A549 (cell line): ENCODE measurements around the gene ATF1. TPM values are rescaled to one million over a fixed set of nuclear protein-coding genes. Genes with fewer than 3 reads are reported as not detected.

ENCODE experiments used
- ATAC-seq, 2 experiments: fragments of 200-7000 bp in 1 of 2; fragments of >200 bp in 1 of 2; cut with Nextera tagmentation in 1 of 2; cut with Tn5 transposase in 1 of 2; 3 replicates each; pipeline versions ENCODE4 v1.8.0 to v1.9.1; 2018 to 2020; ENCODE audit warnings: mild to moderate bottlenecking in 1 of 2, moderate library complexity in 1 of 2
- CTCF ChIA-PET: fragments of 300-600 bp; sonication (Branson Sonifier 250); formaldehyde crosslinking; extraction: SDS; loops from one replicate; lab custom pipeline; 2021; ENCODE audit warnings: antibody characterized with exemption, inconsistent platforms; lab: Yijun Ruan, JAX
- POLR2A ChIA-PET: fragments of 350-600 bp; formaldehyde crosslinking; extraction: SDS; loops from one replicate; lab custom pipeline; 2021; ENCODE audit warnings: antibody characterized with exemption, inconsistent platforms; lab: Yijun Ruan, JAX
- DNase-seq, 2 experiments: peaks; one replicate each; pipeline versions ENCODE4 v3.0.0 to v3.0.0-alpha.2; 2011 to 2016; ENCODE audit warnings: low read depth in 1 of 2, low spot score in 1 of 2
- FAIRE-seq: peaks from 2 replicates; lab custom pipeline; 2011; peaks lifted over from hg19 to GRCh38; lab: Jason Lieb, UNC
- H3K27ac ChIP-seq, 2 experiments: fragments of >200 bp; sonication (Bioruptor Twin); formaldehyde crosslinking; 3 replicates each; pipeline ENCODE4 v1.5.1; 2016 to 2017
- H3K4me1 ChIP-seq: fragments of >200 bp; sonication (Bioruptor Twin); formaldehyde crosslinking; 3 replicates; pipeline ENCODE4 v1.6.1; 2016
- H3K4me2 ChIP-seq: fragments of >200 bp; sonication (Bioruptor Twin); formaldehyde crosslinking; 3 replicates; pipeline ENCODE4 v1.6.1; 2016
- H3K4me3 ChIP-seq: fragments of >200 bp; sonication (Bioruptor Twin); formaldehyde crosslinking; 3 replicates; pipeline ENCODE4 v1.5.1; 2016
- H3K9me3 ChIP-seq: fragments of >200 bp; sonication (Bioruptor Twin); formaldehyde crosslinking; 3 replicates; pipeline ENCODE4 v1.6.1; 2016
- ATOH8 ChIP-seq: fragments of 250-450 bp; sonication (Bioruptor Pico); IDR thresholded peaks from 2 replicates; pipeline ENCODE4 v1.5.0; 2020; ENCODE audit warnings: low read depth, mild to moderate bottlenecking, moderate library complexity
- CEBPB ChIP-seq, 2 experiments: fragments of >200 bp in 1 of 2; sonication (Bioruptor Twin) in 1 of 2; formaldehyde crosslinking in 1 of 2; IDR thresholded peaks; 2 replicates each; pipeline ENCODE4 v1.6.1; 2012 to 2016
- CHD2 ChIP-seq: fragments of 150-350 bp; IDR thresholded peaks from 2 replicates; pipeline ENCODE4 v1.6.1; 2014; ENCODE audit warnings: low read length; ENCODE audit not compliant: partially characterized antibody
- CHD4 ChIP-seq: fragments of 200-600 bp; sonication (generic); IDR thresholded peaks from 2 replicates; pipeline ENCODE4 v1.6.1; 2016; ENCODE audit warnings: antibody characterized with exemption, mild to moderate bottlenecking, borderline replicate concordance
- CTCF ChIP-seq: fragments of >200 bp; sonication (Bioruptor Twin); formaldehyde crosslinking; IDR thresholded peaks from 3 replicates; pipeline ENCODE4 v1.5.1; 2016
- ESRRA ChIP-seq: fragments of 150-350 bp; IDR thresholded peaks from 2 replicates; pipeline ENCODE4 v1.6.1; 2014; ENCODE audit warnings: mild to moderate bottlenecking, low read length, borderline replicate concordance
- FOSL2 ChIP-seq, 2 experiments: fragments of 450-650 bp in 1 of 2; fragments of >200 bp in 1 of 2; sonication (Bioruptor Twin) in 1 of 2; formaldehyde crosslinking; IDR thresholded peaks; 2 replicates each; pipeline versions ENCODE4 v1.5.0 to v1.6.1; 2016 to 2020; ENCODE audit warnings: mild to moderate bottlenecking in 1 of 2, moderate library complexity in 1 of 2
- HEYL ChIP-seq: fragments of 250-450 bp; sonication (Bioruptor Pico); IDR thresholded peaks from 2 replicates; pipeline ENCODE4 v1.8.0; 2021; ENCODE audit warnings: mild to moderate bottlenecking, moderate library complexity
- KDM1A ChIP-seq: fragments of 200-600 bp; sonication (generic); IDR thresholded peaks from 2 replicates; pipeline ENCODE4 v1.6.1; 2016; ENCODE audit warnings: low read depth, mild to moderate bottlenecking
- KDM5A ChIP-seq: fragments of 200-600 bp; sonication (generic); IDR thresholded peaks from 2 replicates; pipeline ENCODE4 v1.6.1; 2016; ENCODE audit warnings: antibody characterized with exemption, mild to moderate bottlenecking
- NFE2L2 ChIP-seq: fragments of 150-350 bp; conservative IDR thresholded peaks from 2 replicates; pipeline ENCODE4 v1.6.1; 2014; ENCODE audit warnings: low read length
- POLR2A ChIP-seq: IDR thresholded peaks from 2 replicates; pipeline ENCODE4 v1.6.1; 2012; ENCODE audit warnings: mild to moderate bottlenecking, low read length
- RAD21 ChIP-seq, 2 experiments: fragments of >200 bp in 1 of 2; sonication (Bioruptor Twin) in 1 of 2; formaldehyde crosslinking in 1 of 2; IDR thresholded peaks in 1 of 2; conservative IDR thresholded peaks in 1 of 2; 2 replicates in 1 of 2; 3 replicates in 1 of 2; pipeline ENCODE4 v1.6.1; 2012 to 2018; ENCODE audit warnings: inconsistent platforms in 1 of 2
- RCOR1 ChIP-seq: fragments of 150-350 bp; IDR thresholded peaks from 2 replicates; pipeline ENCODE4 v1.6.1; 2014; ENCODE audit warnings: antibody characterized with exemption, low read length, low read depth
- RFX5 ChIP-seq: fragments of 450-650 bp; IDR thresholded peaks from 2 replicates; pipeline ENCODE4 v1.7.1; 2014; ENCODE audit warnings: antibody characterized with exemption, mild to moderate bottlenecking, moderate library complexity
- SMC3 ChIP-seq: fragments of >200 bp; sonication (Bioruptor Twin); formaldehyde crosslinking; IDR thresholded peaks from 3 replicates; pipeline ENCODE4 v1.6.1; 2018; ENCODE audit warnings: inconsistent platforms
- SREBF2 ChIP-seq: fragments of 450-650 bp; IDR thresholded peaks from 2 replicates; pipeline ENCODE4 v1.6.1; 2014; ENCODE audit warnings: mild to moderate bottlenecking, moderate library complexity
- TP53 ChIP-seq: fragments of 250-450 bp; sonication (Bioruptor Pico); IDR thresholded peaks from 2 replicates; pipeline ENCODE4 v1.5.0; 2021; ENCODE audit warnings: mild to moderate bottlenecking, moderate library complexity
- ZFP36 ChIP-seq: fragments of 450-650 bp; IDR thresholded peaks from 2 replicates; pipeline ENCODE4 v1.6.1; 2014; ENCODE audit warnings: borderline replicate concordance; ENCODE audit not compliant: partially characterized antibody
- ZNF302 ChIP-seq: fragments of 250-450 bp; sonication (Bioruptor Pico); IDR thresholded peaks from 2 replicates; pipeline ENCODE4 v1.9.0; 2021; ENCODE audit warnings: inconsistent platforms, mild to moderate bottlenecking, moderate library complexity
- WGBS: methylation state at CpG from one replicate; pipeline ENCODE4 v1.1.6; 2017; ENCODE audit errors: missing lambda C conversion rate; 5-methylcytosine and 5-hydroxymethylcytosine counted together
- polyA plus RNA-seq, 4 experiments: library from polyadenylated mRNA; depleted of rRNA in 3 of 4; stranded (reverse); fragments of >200 nt; fragmentation: RNase III in 1 of 4; extraction: RNeasy Plus Mini Kit Qiagen cat#74134 plus additional on column Dnase treatment in 1 of 4; gene quantifications; 2 replicates in 3 of 4; 3 replicates in 1 of 4; pipeline ENCODE4 v1.2.3, GENCODE V29; 2011 to 2017
- TF ChIP-seq, protein P1 (sequence below): IDR thresholded peaks from 2 replicates; pipeline ENCODE4 v1.6.1; 2012

ATF1 gene
- polyA plus RNA-seq, 2 of the 4 experiments (the other 2 are of a cell fraction) = 34.2 to 77.1 TPM

DNA sequence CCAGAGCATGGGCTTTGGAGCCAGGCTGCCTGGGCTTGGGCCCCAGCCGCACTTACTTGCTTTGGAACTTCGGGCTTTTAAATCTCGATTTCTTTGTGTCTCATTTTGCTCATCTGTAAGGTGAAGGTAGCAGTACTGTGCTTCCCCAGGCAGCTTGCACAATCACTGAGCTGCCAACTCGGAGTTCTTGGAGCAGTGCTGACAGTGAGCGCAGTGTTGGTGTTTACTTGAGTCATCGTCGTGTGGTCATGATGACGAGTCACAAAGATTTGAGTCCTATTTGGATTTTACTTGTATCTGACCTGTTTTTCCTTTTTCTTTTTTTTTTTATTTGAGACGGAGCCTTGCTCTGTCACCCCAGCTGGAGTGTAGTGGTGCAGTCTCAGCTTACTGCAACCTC is 31.3 kb upstream of the ATF1 start:
- H3K27ac ChIP-seq = no peak overlapping the region
- peak in 1 of 2 experiments; percentile 60; a peak in 1 of 4 replicates for TF ChIP-seq CEBPB (IDR thresholded peaks at IDR 0.05)
- no peak for TF ChIP-seq HEYL (CRISPR knock-in tag)
- TF ChIP-seq TP53 = no peak
- TF ChIP-seq, all 56 proteins: peak for 1
- FAIRE-seq (no peak), DNase-seq (peak in 1 of 2 experiments; percentile 59), ATAC-seq (peak; percentile 65 to 67; a peak in 4 of 6 replicates)
- CTCF ChIA-PET = interaction anchor here (0.6 to 3.2 kb wide), 5 partner anchors 11 to 1846 kb away, joined by 3 to 19 read pairs (median 3); partner anchors contain the start of gene DIP2B
- POLR2A ChIA-PET = no interaction called here
- peaks cover 9% of the 10 kb centered on the region; the same call in 2 of the 3 replicates for H3K4me1 ChIP-seq
- no peak overlapping the region for H3K4me3 ChIP-seq
- H3K4me2 ChIP-seq = no peak overlapping the region
- no peaks in the 10 kb centered on the region for H3K9me3 ChIP-seq
- 45% methylated on average over 9 of the region's 9 CpGs for WGBS

GRCh38 chr12:50733706-50734105 is 30.2 kb upstream of the ATF1 start:
- no peak for DNase-seq
- H3K9me3 ChIP-seq = no peaks in the 10 kb centered on the region
- POLR2A ChIA-PET = no interaction called here
- no peak for ATAC-seq
- no peak overlapping the region for H3K27ac ChIP-seq
- 92% methylated on average over 3 of the region's 3 CpGs for WGBS
- no peak for TF ChIP-seq RCOR1
- TF ChIP-seq, protein P1, sequence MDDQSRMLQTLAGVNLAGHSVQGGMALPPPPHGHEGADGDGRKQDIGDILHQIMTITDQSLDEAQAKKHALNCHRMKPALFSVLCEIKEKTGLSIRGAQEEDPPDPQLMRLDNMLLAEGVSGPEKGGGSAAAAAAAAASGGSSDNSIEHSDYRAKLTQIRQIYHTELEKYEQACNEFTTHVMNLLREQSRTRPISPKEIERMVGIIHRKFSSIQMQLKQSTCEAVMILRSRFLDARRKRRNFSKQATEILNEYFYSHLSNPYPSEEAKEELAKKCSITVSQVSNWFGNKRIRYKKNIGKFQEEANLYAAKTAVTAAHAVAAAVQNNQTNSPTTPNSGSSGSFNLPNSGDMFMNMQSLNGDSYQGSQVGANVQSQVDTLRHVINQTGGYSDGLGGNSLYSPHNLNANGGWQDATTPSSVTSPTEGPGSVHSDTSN = no peak
- no peak for TF ChIP-seq ZFP36
- no peak for TF ChIP-seq KDM5A
- TF ChIP-seq HEYL (CRISPR knock-in tag) = no peak
- no peak for TF ChIP-seq ZNF302 (CRISPR knock-in tag)
- no peak for TF ChIP-seq ESRRA
- TF ChIP-seq CHD4 = no peak
- no peak for TF ChIP-seq POLR2A
- no peak for TF ChIP-seq CEBPB (IDR thresholded peaks at IDR 0.05)
- no peak for TF ChIP-seq ATOH8 (CRISPR knock-in tag)
- TF ChIP-seq SREBF2 = no peak
- TF ChIP-seq, all 56 proteins: peak for 0
- Histone ChIP-seq H3K4me2 (no peak overlapping the region), H3K4me1 (peaks cover 9% of the 10 kb centered on the region; the same call in 2 of the 3 replicates), H3K4me3 (no peak overlapping the region)
- CTCF ChIA-PET = interaction anchor here (0.7 to 4.2 kb wide), 6 partner anchors 9 to 229 kb away, joined by 4 to 24 read pairs (median 14); partner anchors contain the start of gene DIP2B
- no peak for FAIRE-seq

- CTCF ChIA-PET = interaction anchor here (0.6 to 4.2 kb wide), 18 partner anchors 10 to 961 kb away, joined by 3 to 24 read pairs (median 3); partner anchors contain the start of gene DIP2B
- 81% methylated on average over 10 of the region's 10 CpGs for WGBS
- no peak overlapping the region for H3K4me3 ChIP-seq
- TF ChIP-seq CTCF (peak; percentile 70), KDM1A (no peak), SMC3 (peak; percentile 68), NFE2L2 (no peak), RFX5 (no peak), FOSL2 (IDR thresholded peaks at IDR 0.05) (no peak), FOSL2 (CRISPR knock-in tag; IDR thresholded peaks at IDR 0.05) (no peak), CHD2 (no peak), RAD21 (conservative IDR thresholded peaks at IDR 0.05 in 1 of 2, IDR thresholded peaks at IDR 0.05 in 1 of 2) (peak; percentile 67 to 72)
- TF ChIP-seq, all 56 proteins: peak for 3
- FAIRE-seq = peak; percentile 39
- Histone ChIP-seq H3K4me1 (peaks cover 9% of the 10 kb centered on the region; the same call in 2 of the 3 replicates), H3K4me2 (no peak overlapping the region), H3K27ac (no peak overlapping the region), H3K9me3 (no peaks in the 10 kb centered on the region)
- peak; percentile 51 to 52 for DNase-seq
- ATAC-seq = peak; percentile 88 to 89
- POLR2A ChIA-PET = no interaction called here
Observed at GRCh38 chr12:50734409-50735263, 29.3 kb upstream of the ATF1 start.
